Measurements from ENCODE around the gene MLLT6.

The MLLT6 gene

DNA sequence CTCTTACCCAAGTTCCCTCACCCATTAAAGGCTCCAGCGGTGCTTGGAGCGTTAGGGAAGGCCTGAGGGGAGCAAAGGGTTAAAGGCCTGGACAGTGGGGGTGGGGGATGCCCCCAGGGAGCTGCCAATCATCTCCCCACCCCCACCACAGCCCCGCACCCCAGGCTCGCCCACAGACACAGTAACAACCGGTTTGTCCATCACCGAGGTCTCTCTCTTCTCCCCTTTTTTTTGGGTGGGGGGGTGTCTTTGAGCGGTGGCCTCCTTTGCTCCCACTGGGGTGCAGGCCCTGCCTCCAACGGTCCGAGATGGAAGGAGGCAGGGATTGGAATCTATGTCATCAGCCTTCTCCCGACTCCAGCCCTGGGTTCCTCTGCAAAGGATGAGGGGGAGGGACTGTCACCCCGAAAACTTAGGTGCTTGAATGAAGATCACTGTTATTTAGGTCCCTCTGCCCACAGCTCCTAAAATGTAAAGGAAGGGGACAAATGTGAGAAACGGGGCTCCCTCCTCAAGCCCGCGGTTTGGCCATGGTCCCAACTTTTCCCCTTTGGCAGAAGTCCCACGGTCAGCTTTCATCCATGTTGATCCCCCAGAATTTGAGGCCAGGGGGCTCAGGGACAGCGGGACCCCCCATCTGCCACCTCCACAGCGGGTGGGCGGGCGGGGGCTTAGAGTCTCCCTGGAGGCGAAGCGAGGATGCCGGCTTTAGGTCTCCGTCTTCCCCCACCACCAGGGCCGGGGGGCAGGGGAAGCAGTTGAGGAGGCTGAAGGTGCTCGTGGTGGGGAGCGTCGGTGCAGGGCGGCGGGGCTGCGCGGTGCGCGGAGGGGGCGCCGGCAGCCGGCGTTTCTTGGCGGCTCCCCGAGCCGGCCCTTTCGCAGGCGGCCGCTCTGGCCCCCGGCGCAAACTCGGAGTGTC lies 32.0 kb upstream of the MLLT6 start:
- ATAC-seq: no peak
- Mint-ChIP-seq H3K4me1 (peaks cover 43% of the 10 kb centered on the region), H3K36me3 (no peaks in the 10 kb centered on the region)

DNA sequence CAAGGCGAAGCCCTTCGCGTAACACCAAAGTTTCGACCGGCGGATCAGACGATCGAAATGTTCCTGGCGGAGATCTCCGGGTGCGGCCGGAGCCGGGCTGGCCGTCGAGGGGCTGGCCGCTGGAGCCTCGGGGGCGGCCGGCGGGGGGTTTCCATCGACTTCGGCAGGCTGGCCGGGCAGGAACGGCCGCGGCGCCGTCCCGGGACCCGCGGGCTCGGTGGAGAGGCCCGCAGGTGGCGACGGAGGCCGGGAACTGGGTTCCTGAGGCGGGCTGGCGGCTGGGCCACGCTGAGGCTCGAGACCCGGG lies 31.4 kb upstream of the MLLT6 start:
- Mint-ChIP-seq H3K4me1 (peaks cover 43% of the 10 kb centered on the region), H3K9me3 (no peaks in the 10 kb centered on the region), H3K4me3 (peak overlapping the region; percentile 68), H3K36me3 (no peaks in the 10 kb centered on the region), H3K27me3 (peaks cover 43% of the 10 kb centered on the region), H3K27ac (no peak overlapping the region)
- no peak for ATAC-seq

More for the DNA sequence above, 32.0 kb upstream of the MLLT6 start:
- H3K27me3 Mint-ChIP-seq: peaks cover 49% of the 10 kb centered on the region
- no peaks in the 10 kb centered on the region for H3K9me3 Mint-ChIP-seq
- H3K27ac Mint-ChIP-seq: no peak overlapping the region
- peak overlapping the region; percentile 42 for H3K4me3 Mint-ChIP-seq

DNA sequence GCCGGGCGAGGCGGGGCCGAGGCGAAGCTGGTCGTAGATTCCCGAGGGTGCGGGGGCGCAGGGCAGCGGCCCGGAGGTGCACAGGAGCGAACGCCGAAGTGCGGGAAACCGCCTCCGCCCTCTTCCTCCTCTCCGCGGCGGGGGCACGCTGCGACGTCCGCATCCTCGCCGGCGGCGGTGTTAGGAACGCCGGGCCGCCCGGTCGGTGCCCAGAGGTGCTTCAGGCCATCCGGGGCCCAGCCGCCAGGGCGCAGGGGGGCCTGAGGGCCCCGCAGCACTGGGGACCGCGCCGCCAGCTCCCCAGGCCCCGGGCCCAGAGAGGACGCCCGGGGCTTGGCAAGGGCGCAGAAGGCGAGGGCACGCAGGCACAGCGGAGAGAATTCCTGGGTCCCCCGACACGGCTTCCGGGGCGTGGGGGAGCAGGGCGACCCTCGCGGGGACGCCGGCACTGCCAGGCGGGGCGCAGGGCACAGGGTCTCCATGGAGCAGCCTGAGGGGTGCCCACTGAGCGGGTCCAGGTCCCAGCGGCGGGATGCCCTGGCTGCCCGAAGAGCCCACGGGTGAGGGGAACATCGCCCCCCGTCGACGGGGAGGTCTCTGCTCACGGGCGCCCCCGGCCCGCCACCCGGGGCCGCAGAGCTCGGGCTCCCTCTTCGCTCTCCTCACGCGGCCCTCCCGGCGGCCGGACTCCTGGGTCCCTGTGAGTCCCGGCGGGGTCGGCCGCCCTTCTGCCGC lies 30.9 kb upstream of the MLLT6 start:
- H3K4me1 Mint-ChIP-seq: peaks cover 43% of the 10 kb centered on the region
- no peaks in the 10 kb centered on the region for H3K36me3 Mint-ChIP-seq
- H3K4me3 Mint-ChIP-seq: peak overlapping the region; percentile 68
- peaks cover 38% of the 10 kb centered on the region for H3K27me3 Mint-ChIP-seq
- H3K9me3 Mint-ChIP-seq: no peaks in the 10 kb centered on the region
- peak; percentile 34 for ATAC-seq
- H3K27ac Mint-ChIP-seq: no peak overlapping the region

DNA sequence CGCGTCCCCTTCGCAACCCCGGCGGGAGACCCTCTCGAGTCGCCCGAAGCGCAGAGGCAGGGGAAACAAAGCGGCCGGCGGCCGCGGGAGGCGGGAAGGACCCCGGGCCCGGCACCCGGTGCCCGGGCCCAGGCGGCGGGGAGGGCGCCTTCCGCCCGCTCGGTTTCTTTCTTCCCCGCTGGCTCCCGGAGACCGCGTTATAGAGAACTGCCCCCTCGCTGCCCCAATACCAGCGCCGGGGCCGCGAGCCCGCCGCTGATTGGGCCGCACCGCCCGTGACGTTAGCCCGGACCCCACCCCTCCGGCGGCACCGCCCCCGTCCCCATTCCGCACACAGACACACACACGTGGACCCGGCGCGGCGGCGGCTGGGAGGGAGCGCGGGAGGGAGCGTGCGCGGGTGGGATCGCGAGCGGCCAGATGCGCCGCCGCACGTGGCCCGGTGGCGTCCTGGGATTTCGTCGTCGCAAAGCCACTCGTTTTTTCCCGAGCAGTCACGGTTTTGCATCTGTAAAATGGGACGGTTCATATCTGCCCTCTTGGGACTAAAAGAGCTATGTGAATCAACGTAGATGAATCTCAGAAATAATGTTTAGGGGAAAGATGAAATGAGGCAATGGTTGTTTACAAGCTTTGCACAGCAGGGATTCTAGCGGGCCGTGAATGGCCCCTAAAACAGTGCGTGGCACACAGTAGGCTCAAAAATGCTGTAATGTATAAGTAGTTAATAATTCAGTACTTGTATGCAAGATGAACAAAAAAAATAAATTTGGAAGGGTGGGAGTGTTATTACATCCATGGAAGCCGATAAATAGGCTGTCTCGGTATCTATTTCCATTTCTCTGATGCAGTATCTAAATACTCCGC lies 30.1 kb upstream of the MLLT6 start, which contains the start of gene EPOP:
Gene EPOP, minus strand, starts transcription at position 209 of the 867 bp plus-strand sequence. CDS start 462 bp downstream, outside the sequence.
- Mint-ChIP-seq H3K4me1 (peaks cover 43% of the 10 kb centered on the region), H3K4me3 (peak within 1 kb of the TSS; percentile 68), H3K27me3 (peaks cover 30% of the 10 kb centered on the region), H3K27ac (no peak within 1 kb of the TSS), H3K9me3 (no peaks in the 10 kb centered on the region), H3K36me3 (no peaks in the 10 kb centered on the region)
- ATAC-seq: peak; percentile 93

DNA sequence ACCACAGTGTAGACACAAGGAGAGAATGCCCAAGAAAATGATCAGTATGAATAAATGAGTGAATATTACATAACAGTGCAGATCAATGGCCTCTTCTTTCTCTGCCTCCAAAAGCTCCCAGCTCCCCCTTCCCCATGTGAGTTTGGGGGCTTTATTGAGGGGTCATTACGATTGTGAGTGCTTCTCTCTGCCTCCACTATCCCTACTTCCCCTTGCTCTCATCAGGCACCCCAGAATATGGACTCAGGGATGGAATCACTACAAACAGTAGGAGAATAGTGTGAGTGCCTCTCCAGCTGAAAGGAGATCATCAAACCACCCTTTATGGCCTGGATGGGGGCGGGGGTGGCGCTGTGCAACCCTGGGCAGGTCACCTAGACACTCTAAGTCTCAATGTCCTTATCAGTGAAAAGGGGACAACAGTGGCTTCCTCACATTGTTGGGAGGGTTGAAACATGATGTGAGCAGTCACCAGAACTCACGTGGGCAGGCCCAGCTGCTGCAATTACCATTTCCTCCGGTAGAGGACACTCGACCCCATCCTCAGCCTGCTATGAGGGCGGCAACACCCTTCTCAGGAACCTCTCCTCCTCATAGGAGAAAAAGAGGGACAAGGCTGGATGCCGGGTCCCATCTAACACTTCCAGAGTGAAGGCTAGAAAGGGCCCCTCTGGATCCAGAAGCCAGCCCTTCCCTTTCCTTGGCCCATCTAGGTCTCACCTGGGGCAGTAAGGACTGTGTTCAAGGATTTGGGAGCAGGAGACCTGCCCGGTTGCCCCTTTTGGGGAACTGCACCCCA lies 28.2 kb upstream of the MLLT6 start:
- Mint-ChIP-seq H3K36me3 (no peaks in the 10 kb centered on the region), H3K27me3 (peaks cover 11% of the 10 kb centered on the region), H3K4me3 (no peak overlapping the region), H3K27ac (no peak overlapping the region), H3K4me1 (peaks cover 34% of the 10 kb centered on the region), H3K9me3 (no peaks in the 10 kb centered on the region)
- ATAC-seq: peak; percentile 72

DNA sequence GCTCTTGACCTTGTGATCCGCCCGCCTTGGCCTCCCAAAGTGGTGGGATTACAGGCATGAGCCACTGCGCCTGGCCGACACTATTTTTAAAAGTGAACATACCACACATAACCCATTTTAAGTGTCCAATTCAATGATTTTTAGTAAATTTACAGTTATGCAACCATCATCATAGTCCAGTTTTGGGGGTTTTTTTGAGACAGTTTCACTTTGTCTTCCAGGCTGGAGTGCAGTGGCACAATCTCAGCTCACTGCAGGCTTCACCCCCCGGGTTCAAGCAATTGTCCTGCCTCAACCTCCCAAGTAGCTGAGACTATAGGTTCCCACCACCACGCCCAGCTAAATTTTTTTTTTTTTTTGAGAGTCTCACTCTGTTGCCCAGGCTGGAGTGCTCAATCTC lies 27.3 kb upstream of the MLLT6 start:
- Mint-ChIP-seq H3K4me3 (no peak overlapping the region), H3K27ac (no peak overlapping the region), H3K27me3 (peaks cover 2% of the 10 kb centered on the region), H3K4me1 (peaks cover 30% of the 10 kb centered on the region), H3K9me3 (no peaks in the 10 kb centered on the region), H3K36me3 (no peaks in the 10 kb centered on the region)
- no peak for ATAC-seq

DNA sequence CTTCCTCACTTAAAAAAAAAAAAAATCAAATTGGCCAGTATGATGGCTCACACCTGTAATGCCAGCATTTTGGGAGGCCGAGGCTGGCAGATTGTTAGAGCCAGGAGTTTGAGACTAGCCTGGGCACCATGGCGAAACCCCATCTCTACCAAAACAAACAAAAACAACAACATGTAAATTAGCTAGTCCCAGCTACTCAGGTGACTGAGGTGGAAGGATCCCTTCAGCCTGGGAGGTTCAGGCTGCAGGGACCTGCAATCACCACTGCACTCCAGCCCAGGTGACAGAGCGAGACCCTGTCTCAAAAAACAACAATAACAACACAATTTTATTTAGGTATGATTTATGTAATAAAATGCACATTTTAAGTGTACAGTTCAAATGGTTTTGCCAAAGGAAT lies 24.0 kb upstream of the MLLT6 start:
- Mint-ChIP-seq H3K27me3 (peaks cover 11% of the 10 kb centered on the region), H3K4me3 (no peak overlapping the region), H3K4me1 (peaks cover 17% of the 10 kb centered on the region), H3K36me3 (no peaks in the 10 kb centered on the region), H3K27ac (no peak overlapping the region), H3K9me3 (no peaks in the 10 kb centered on the region)
- no peak for ATAC-seq

DNA sequence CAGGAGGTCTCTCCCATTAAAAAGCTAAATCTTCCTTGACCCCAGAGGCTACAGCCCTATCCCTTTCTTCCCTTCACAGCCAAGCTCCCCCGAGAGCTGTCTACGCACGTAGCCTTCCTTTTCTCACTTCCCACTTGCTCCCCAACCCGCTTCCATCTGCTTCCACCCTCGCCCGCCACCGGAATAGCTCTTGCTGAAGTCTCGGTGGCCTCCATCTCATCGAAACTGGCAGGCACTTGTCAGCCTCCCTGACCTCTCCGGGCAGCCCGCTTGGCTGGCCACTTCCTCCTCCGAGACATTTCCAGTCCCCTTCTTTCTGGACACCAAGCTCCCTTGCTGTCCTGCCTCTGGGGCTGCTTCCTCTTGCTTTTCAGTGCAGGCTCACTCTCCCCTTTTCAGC lies 19.6 kb upstream of the MLLT6 start:
- no peak overlapping the region for H3K27ac Mint-ChIP-seq
- no peaks in the 10 kb centered on the region for H3K4me1 Mint-ChIP-seq
- no peak for ATAC-seq
- no peak overlapping the region for H3K4me3 Mint-ChIP-seq
- no peaks in the 10 kb centered on the region for H3K36me3 Mint-ChIP-seq
- H3K27me3 Mint-ChIP-seq: peaks cover 14% of the 10 kb centered on the region
- no peaks in the 10 kb centered on the region for H3K9me3 Mint-ChIP-seq

DNA sequence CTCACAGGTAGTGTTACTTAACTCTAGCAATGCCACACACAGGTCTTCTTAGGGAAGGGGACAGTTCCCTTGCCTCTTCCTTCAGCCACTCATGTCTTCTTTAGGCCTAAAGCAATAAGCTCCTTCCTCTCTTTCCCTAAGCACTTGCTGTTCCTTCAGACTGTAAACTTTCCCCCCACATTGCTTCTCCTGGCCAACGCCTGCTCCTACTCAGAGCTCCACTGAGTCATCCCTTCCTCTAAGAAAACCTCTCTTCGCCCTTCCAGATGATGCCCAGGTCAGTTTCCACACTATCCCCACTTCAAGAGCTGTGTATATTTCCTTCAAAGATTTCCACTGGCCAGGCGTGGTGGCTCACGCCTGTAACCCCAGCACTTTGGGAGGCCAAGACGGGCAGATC lies 17.8 kb upstream of the MLLT6 start:
- Mint-ChIP-seq H3K27ac (no peak overlapping the region), H3K36me3 (no peaks in the 10 kb centered on the region), H3K4me1 (no peaks in the 10 kb centered on the region), H3K4me3 (no peak overlapping the region), H3K27me3 (peaks cover 14% of the 10 kb centered on the region), H3K9me3 (no peaks in the 10 kb centered on the region)
- ATAC-seq: no peak

DNA sequence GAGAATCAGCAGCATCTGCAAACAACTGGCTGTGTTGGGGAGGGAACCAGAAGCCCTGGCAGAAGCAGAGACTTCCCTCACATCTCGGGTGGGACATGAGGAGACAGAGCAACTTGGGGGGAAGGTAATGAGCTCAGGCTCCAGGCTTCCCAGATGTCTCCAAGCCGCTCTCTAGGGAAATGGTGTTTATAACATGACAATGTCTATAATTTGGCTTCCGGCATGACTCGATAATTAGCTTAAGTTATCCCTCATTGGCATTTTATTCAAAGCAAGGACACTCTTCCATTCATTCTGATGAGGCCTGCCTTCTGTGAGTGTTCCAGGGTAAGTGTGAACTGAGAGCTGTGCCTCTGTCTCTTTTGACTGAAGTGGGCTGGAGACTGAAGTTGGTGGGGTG lies 14.7 kb upstream of the MLLT6 start:
- Mint-ChIP-seq H3K9me3 (no peaks in the 10 kb centered on the region), H3K27me3 (peaks cover 10% of the 10 kb centered on the region), H3K27ac (no peak overlapping the region), H3K4me3 (no peak overlapping the region), H3K36me3 (no peaks in the 10 kb centered on the region), H3K4me1 (no peaks in the 10 kb centered on the region)
- ATAC-seq: no peak

DNA sequence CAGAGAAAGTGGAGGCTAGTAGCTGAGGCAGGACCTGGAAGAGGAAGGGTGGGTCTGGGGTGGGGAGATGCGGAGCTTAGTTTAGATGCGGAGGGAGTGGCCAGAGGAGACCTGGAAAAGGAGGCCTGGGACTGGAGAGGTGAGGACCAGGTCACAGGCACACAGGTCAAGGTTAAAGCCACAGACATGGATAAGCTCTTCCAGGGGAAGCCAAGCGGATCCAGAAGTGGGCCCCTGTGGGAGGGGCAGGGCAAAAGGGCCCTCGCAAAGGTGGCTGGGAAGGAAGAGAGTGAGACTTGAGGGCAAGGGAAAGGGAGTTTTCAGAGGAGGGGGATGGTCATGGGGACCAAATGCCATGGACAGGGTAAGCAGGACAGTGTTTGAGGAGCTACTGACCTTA lies 13.9 kb upstream of the MLLT6 start:
- Mint-ChIP-seq H3K4me1 (no peaks in the 10 kb centered on the region), H3K36me3 (no peaks in the 10 kb centered on the region), H3K9me3 (no peaks in the 10 kb centered on the region), H3K27me3 (peaks cover 3% of the 10 kb centered on the region), H3K27ac (peak overlapping the region; percentile 38), H3K4me3 (no peak overlapping the region)
- no peak for ATAC-seq

DNA sequence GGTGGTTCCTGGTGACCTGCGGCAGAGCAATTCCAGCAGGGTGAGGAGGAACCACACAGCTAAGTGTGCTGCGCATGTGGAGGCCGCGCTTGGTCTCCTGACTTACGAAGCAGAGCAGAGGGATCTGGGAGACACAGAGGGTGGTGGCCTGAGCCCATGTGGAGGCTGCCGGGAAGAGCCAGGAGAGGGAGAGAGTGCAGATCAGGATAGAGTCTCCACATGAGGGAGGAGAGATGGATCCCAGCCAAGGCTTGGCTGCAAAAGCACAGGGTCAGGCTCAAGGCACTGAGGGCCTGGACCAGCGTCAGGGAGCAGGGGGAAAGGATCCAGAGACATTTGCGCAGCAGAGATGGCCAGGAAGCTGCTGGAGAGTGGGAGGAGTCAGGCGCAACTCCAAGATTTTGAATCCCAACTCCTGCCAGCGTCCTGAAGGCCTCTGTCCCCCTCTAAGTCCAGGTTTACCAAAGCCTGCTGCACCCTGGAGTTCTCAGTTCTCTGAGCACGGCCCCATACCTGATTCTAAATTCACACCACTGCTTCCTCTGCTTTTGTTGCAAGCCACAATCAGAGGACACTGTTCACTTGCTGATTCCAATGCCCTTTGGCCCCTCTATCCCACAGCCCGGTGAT lies 11.3 kb upstream of the MLLT6 start:
- Mint-ChIP-seq H3K27me3 (no peaks in the 10 kb centered on the region), H3K4me1 (peaks cover 18% of the 10 kb centered on the region), H3K27ac (no peak overlapping the region), H3K36me3 (no peaks in the 10 kb centered on the region), H3K4me3 (no peak overlapping the region), H3K9me3 (no peaks in the 10 kb centered on the region)
- ATAC-seq: no peak

DNA sequence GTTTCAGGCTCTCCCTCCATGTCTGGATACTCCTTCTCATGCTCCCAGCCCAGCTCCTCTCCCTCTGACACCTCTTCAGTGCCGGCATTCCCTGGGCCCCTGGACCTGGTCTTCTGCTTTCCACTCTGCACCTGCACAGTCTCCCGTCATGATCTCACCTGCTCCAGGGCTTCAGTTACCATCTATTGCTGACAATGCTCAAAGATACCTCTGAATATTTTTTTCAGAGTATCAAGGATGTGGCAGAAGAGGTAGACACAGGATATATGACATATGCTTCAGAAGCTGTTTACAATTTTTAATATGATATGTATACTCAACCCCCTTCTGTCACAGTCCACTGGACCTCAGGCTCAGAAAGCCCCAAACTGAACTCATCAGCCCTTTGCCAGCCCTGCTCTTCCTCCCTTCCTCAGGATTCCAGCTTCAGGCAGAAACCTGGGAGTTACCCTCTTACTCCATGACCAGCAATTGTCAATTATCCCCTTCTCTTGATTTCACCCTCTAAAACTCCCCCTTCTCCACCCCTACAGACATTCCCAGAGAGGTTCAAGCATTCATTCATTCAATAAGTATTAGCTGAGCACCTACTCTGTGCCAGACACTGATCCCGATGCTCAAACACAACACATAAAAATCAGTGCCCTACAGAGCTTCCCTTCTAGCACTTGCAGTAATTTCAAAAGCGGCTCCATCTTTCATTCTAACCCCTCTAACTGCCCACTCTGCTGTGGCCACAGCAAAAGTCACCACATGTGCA lies 7.8 kb upstream of the MLLT6 start:
- Mint-ChIP-seq H3K27ac (peak overlapping the region; percentile 1), H3K4me1 (peaks cover 42% of the 10 kb centered on the region), H3K4me3 (no peak overlapping the region), H3K36me3 (no peaks in the 10 kb centered on the region), H3K9me3 (peaks cover 6% of the 10 kb centered on the region), H3K27me3 (no peaks in the 10 kb centered on the region)
- ATAC-seq: no peak

DNA sequence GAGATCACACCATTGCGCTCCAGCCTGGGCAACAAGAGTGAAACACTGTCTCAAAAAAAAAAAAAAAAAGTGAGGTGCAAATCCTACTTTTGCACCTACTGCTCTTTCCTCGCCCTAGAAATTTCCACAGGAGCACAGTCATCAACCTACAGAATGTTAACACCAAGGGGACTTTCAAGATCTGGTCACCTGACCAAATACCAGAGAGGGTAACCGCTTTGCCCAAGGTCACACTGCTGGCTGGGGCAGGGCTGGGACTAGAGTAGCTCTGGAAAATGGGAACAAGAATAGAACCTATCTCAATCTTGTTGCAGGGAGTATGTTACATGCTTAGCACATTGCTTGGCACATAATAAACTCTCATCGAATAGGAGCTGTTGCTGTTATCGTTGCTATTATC lies 6.3 kb upstream of the MLLT6 start:
- Mint-ChIP-seq H3K4me1 (peaks cover 52% of the 10 kb centered on the region), H3K27me3 (no peaks in the 10 kb centered on the region), H3K27ac (peak overlapping the region; percentile 9), H3K9me3 (peaks cover 6% of the 10 kb centered on the region), H3K36me3 (no peaks in the 10 kb centered on the region), H3K4me3 (no peak overlapping the region)
- no peak for ATAC-seq
